ENCODE data around the gene MTF2.

Gene MTF2

DNA sequence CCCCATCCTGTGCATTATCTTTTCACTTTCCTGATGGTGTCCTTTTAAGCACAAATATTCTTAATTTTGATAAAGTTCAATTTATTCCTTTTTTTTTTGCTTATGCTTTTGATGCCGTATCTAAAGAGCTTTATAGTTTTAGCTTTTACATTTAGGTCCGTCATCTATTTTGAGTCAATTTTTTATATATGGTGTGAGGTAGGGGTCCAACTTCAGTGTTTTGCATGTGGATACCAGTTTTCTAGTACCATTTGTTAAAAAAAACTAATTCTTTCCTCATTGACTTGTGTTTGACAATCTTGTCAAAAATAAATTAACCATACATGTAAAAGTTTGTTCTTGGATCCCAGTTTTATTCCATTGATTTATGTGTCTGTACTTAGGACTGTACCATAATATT, 4.9 kb downstream of the MTF2 start:
- DNase-seq (ENCODE audit: low spot score), result no peak

DNA sequence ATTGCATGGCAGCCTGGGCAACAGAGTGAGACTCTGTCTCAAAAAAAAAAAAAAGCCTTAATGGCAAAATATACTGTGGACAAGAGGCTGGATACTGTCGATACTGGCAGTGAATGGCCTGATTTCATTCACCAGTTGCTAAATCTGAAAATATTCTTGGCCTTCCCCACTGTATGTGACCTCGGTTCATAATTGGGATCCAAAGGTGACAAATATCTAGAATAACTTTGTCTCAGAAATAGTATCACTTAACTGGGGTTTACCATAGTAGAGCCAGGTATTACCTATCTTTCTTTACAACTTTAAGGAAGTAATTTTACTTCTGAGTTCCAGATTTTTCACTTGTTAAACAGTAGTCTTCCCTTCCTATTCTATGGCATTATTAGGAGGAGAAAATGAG, 8.4 kb downstream of the MTF2 start:
- DNase-seq (ENCODE audit: low spot score), result no peak

DNA sequence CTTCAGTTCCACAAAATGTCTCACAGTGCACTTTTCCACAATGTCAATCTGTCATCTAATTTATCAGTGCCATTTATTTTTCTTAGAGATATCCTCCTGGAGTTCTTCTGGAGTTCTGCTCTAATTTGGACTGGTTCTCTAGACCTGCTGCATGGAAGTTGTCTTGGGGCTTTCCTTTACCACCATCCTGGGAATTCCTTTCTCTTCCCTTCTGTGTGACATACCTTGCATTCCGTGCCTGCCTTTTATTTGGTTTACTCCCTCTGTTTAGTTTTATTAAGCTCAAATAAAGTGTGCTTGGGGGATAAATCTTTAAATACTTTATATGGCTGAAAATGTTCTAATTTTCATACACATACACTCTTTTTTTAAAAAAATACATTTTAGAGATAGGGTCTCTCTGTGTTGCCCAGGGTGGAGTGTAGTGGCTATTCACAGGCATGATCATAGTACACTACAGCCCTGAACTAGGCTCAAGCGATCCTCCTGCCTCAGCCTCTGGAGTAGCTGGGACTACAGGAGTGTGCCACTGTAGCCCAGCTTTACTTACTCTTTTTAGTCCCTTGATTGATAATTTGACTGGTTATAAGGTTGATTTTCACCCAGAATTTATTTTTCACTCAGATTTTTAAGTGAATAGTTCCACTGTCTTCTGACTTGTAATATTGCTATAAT, 14.4 kb downstream of the MTF2 start:
- no peak for DNase-seq (ENCODE audit: low spot score)

DNA sequence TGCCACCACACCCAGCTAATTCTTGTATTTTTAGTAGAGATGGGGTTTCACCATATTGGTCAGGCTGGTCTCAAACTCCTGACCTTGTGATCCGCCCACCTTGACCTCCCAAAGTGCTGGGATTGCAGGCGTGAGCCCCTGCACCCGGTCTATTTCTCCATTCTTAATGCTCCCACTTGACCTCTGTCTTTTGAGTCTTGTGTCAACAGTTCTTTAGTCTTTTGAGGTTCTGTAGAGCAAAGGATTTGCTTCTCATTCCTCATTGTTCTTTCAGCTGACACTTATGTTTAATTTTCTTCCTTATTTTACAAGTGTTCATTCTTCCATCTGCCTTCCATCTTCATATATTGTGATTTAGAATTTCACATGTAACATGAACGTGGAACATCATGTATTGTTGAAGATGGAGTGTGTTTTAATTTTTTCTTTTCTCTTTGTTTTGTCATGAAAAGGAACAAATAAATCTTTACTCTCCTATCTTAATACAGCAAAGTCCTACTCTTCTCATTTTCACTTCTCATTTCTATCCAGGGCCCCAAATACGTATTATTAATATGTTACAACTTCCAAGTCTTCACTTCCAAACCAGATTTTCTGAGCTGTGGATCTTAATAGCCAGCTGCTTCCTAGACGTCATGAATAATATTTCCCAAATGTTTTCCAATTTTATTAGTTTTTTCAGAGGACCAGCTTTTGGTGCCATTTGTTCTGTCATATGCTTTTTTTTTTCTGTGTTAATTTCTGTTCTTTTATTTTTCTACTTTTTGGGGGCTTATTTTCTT, 16.9 kb downstream of the MTF2 start:
- DNase-seq (ENCODE audit: low spot score), result no peak

DNA sequence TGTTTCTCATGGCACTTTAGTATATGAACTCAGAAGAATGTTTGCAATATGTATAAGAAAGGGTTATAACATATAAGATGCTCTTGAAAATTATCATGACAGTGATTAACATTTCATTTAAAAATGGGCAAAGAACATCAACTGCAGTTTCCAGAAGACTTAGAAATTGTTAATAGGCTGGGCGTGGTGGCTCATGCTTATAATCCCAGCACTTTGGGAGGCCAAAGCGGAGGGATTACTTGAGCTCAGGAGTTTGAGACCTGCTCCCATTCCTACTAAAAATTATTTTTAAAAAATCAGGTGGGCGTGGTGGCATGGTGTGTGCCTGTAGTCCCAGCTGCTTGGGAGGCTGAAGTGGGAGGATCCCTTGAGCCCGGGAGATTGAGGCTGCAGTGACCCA, 23.1 kb downstream of the MTF2 start:
- DNase-seq (ENCODE audit: low spot score), result no peak

DNA sequence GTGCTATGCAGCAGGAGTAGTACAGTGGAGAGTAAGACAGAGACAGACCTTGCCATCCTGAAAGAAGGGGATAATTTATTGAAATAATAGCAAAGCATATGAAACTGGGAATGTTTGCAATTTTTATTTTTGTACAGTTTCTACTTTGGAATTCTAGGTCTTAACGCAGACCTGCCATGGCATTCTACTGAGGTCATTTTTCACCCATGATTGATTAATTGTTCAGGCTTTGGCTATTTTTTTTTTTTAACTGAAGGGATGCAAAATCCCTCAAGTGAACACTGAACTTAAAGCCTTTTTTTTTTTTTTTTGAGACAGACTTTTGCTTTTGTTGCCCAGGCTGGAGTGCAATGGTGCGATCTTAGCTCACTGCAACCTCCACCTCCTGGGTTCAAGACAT, 27.1 kb downstream of the MTF2 start:
- no peak for DNase-seq (ENCODE audit: low spot score)

DNA sequence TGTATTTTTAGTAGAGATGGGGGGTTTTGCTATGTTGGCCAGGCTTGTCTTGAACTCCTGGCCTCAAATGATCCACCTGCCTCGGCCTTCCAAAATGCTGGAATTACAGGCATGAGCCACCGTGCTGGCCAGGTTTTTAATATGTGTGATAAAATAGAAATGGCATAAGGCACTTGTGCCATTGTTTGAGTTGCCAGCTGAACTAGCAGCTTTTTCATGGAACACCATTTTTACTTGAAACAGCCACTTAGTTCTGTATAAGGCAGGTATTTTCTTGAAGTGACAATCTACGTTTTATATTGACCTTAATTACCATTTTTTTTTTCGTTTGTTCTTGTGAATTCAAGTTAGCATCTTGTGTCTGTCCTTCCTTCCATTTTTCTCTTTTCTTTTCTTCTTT, 28.3 kb downstream of the MTF2 start:
- no peak for DNase-seq (ENCODE audit: low spot score)

DNA sequence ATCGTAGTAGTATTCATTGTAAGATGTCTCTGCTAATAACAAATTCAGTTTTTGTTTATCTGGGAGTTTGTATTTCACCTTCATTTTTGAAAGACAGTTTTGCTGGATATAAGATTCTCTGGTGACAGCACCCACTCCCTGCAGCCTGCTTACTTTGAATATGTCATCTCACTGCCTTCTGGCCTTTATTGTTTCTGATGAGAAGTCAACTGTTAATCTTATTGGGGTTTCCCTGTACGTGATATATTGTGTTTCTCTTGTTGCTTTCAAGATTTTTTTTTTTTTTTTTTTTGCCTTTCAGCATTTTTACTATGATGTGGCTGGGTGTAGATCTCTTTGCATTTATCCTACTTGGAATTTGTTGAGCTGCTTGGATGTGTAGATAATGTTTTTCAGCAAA, 29.3 kb downstream of the MTF2 start:
- no peak for DNase-seq (ENCODE audit: low spot score)

DNA sequence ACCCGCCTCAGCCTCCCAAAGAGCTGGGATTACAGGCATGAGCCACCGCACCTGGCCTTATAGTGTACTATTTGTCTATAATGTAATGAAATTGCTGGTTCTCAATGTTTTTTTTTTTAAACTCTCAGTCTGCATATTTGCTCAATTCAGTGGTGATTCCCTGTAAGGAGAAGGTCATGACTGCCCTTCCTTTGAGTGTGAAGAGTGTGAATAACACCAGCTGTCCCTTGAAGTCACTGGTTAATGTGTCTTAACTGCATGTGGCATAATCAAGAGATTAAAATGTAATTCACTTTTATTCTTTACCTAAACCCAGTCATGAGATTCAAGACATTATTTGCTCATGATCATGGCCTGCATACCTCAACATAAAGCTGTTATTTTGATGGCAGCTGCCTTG, 30.5 kb downstream of the MTF2 start:
- DNase-seq (ENCODE audit: low spot score), result no peak

DNA sequence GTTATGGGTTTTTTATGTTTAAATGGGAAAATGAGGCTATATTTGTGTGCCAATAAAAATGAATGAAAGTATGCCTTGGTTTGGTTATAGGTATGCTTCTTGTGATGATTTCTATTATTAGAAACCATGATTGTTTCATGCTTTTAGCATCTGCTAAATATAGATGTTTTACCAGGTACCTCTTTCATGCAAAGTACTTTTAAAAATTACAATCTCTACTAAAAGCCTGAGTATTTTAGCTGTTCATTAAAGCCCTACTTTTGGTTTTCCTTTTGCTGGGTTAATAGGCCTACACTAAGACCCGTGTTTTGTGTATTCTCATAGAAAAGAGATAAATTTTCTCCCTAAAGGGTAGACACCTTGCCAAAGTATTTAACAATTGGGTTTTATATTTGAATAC, 32.0 kb downstream of the MTF2 start:
- no peak for DNase-seq (ENCODE audit: low spot score)

DNA sequence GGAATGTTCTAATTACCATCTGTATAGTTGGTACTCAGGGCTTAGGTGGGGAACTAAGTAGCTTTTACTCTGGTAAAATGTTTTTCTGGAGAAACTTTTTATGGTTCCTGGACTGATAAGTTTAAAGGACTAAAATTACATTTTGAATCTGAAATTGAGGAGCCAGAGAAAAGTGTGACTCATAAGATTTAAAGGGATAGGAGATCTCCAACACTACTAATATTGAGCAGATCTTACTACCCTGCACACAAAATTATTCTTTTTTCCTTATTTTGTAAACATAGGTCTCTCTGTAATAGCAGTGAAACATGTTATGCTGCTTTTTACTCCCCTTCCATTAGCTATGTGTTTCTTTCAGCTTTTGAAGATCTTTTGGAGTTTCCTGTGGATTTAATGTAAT, 32.5 kb downstream of the MTF2 start:
- no peak for DNase-seq (ENCODE audit: low spot score)

DNA sequence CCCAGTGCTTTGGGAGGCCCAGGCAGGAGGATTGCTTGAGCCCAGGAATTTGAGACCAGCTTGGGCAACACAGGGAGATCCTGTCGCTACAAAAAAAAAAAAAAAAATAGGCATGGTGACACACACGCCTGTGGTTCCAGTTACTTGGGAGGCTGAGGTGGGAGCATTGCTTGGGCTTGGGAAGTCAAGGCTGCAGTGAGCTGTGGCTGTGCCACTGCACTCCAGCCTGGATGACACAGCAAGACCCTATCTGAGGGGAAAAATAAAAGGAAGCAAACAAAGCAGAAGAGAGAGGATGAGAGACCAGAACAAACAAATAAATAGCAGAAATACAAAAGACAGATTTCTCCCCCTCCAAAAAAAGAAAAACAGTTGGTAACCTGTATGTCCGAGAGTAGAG, 34.0 kb downstream of the MTF2 start:
- DNase-seq (ENCODE audit: low spot score), result no peak

DNA sequence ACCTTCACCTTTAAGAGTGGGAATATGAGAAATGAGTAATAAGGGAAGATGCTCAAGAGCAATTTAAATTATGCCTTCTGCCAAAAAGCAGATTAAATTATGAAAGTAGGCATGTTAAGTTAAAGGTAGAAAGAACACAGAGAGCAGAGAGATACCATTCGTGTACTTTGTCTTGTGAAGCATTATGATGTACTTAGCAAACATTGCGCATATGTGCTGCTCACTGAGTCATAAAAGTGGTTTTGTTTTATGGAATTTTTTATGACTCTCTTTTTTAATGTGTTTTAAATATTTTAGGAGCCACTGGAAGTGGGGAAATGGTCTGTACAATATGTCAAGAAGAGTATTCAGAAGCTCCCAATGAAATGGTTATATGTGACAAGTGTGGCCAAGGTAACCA, 35.3 kb downstream of the MTF2 start:
- DNase-seq (ENCODE audit: low spot score), result no peak

DNA sequence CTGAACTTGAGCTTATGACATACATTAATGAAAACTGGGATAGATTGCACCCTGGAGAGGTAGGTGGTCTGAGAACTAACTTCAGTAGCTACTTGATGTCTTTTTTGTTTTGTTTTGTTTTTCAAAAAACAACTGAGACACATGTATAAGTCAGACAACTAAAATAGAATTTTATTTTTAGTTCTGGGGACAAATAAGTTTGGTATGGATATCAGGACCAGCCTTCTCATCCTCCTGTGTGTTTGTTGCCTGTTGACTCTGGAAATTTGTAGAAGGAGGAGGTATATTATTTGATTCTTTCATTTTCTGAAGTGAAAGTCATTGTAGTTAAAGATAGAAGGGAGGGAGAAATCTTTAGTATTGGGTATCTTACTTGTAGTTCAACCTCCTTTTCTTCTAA, 41.5 kb downstream of the MTF2 start:
- no peak for DNase-seq (ENCODE audit: low spot score)

DNA sequence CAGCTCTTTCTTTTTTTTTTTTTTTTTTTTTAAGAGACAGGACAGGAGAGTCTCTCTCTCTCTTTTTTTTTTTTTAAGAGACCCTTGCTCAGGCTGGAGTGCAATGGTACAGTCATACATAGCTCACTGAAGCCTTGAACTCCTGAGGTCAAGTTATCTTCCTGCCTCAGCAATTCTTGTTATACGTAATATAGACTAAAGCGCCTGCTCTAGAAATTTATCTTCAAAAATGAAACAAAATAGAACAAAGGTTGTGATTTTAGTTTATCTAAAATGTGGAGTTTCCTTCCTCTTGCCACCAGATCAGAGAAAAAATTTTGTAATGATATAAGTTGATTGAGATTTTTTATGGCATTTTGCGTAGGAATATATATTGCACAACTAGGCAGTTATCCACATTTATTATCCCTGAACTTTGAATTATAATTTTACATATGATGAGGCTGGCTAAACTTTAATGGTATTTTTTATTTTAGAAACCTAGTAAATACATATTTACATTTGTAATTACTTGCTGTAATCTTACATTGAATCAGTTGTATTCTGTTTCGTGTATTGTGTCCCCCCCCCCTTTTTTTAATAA, 44.2 kb downstream of the MTF2 start:
- no peak for DNase-seq (ENCODE audit: low spot score)

DNA sequence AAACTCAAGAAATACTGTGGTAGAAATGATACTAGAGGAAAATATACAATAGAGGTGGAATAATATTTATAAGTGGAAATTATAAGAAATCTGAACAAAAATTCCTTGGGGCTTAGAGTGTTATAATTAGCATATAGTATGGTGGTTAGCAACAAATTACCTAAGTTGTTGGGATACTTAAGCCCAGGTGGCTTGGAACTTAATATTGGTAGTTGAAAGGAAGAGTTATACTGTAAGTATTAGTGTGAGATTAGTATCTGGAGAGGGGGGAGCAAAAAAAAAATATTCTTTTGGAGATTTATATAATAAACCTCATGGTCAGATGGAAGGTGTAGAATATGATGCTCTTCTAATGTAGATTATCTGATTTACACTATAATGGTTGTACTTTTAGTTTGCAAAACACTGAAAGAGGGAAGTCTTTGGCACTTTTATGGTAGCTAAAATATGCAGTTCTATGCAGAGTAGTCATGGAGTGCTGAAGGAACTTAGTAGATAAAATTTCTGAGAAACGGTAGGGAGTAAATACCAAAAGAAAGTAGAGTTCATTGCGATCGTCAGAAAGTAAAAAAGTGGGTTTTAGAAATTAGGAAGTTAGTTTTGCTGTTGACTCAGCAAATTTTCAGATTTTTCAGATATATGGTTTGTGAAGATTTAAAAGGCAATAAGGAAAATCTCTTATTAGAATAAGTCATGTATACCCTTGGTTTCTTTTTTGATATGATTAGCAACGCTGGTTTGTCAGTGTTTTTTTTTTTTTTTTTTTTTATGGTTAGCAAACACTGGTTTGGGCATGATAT, 45.7 kb downstream of the MTF2 start:
- no peak for DNase-seq (ENCODE audit: low spot score)

DNA sequence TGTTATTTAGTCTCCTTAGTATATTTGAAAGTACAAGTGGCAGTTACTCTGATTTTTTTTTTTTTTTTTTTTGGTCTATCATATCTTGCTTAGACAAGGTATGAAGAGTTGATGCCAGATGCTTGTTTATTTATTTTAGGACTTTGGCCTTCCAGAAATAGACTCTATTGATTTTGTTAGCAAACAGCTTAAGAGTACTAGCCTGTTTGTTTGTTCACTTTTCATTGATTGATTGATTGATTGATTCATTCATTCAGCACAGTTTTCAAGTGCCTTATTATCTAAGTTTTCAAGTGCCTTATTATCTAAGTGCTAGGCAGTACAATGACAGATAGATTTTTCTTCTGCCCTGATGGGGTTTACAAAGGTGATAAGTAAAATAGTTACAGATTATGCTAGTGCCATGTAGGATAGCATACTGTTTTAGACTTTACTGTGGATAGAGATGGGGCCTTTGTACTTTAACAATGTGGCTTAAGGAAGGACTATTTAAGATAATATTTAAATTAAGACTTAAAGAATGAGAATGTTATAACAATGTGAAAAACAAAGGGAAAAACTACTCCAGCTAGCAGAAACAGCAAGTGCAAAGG, 50.5 kb downstream of the MTF2 start:
- DNase-seq (ENCODE audit: low spot score), result no peak

DNA sequence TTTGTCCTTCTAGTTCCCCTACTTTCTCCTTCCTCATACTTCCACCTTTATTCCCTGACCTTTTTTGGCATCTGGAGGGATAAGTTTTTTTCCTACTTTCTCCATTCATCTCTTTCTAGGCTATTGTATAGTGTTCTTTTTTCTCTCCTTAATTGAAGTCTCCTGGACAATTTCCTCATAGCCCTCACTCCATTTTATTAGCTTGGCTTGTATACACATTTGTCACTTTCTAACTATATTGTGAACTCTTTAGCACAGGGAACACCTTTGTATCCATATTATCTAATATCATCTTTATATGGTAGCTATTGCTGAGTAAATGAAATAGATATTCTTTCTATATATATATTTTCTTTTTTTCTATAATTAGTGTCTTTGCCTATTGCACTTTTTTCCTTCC, 53.6 kb downstream of the MTF2 start:
- DNase-seq (ENCODE audit: low spot score), result no peak

DNA sequence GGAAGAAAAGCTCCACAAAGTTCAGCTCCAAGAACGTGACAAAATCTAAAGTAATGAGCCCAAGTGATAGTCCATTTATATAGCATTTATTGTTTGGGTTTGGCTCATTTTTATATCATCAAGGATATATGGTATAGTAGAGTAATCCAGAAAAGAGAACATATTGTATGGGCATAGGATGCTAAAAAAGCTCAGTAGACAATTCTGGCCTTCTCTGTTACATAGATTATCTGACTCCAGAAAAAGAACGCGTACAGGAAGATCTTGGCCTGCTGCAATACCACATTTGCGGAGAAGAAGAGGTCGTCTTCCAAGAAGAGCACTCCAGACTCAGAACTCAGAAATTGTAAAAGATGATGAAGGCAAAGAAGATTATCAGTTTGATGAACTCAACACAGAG, 57.4 kb downstream of the MTF2 start:
- DNase-seq (ENCODE audit: low spot score), result no peak

DNA sequence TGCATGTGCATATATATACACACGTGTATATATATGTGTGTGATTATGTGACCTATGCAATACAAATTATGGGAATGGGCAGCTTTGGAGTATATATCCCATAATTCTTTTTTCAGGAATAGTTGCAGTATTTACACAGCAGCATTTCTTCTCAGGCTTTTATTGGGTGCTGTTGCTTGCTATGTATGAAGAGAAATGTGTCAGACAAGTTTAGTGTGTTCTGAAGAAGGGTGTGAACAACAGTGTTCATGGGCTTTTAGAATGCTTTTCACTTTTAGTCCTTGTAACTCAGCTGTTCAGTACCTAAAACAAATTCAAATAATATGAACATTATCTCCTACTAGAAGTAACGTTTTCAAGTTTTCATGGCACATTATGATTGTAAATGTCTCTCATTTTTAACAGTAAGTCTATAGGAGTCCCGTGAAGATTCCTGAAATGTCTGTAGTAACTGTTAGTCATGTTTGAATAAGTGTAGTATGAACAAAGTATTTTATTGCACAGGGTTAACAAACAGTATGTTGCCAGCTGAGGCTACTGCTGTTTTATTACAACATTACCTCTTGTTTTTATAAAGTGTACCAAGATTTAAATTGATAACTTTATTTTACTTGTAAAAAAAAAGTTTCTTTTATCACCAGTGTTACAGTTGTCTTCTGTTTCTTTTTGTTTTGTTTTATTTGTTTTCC, 58.7 kb downstream of the MTF2 start:
- DNase-seq (ENCODE audit: low spot score), result no peak

DNA sequence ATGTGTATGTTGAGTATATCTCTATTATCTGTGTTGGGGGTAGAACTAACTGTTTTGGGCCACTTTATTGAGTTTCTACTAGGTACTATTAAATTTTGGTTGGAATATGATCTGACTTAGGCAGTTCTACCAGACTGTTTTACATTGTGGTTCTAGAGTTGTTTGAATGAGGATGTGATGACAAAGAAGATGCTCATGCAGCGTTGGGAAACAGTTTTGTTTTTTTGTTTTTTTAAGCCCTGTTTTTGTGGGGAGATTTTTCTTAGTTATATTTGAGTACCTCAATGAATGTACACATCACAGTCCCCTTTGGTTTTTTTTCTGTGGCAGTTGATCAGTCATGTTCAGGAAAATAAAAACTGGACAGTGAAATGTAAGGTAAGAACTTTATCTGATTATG, 61.0 kb downstream of the MTF2 start:
- no peak for DNase-seq (ENCODE audit: low spot score)

DNA sequence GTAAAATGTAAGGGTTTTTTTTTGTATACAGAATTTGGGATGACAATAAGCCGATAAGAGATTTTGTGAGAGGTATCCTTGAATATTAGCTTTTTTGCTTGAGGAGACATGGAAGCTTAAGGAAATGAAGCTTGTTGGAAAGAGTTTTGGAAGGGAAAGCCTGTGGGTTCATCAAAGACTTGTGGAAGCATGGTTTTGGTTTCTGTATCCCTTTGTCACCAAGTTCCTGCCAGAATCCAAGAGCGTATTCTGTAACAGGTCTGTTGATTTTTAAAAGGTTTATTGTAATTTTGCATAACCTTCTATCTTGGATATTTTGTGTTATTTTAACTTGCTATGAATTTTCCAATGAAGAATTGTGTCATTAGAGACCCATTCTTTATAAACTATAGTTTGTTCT, 63.1 kb downstream of the MTF2 start:
- DNase-seq (ENCODE audit: low spot score), result no peak

All from COLO829 (cell line).